ENCODE measurements around the gene BPNT1. TPM values are rescaled to one million over a fixed set of nuclear protein-coding genes. Genes with fewer than 3 reads are reported as not detected.

BPNT1 gene
- total and polyA plus RNA-seq, 2 donors (not counting 1 experiment from before 2014, with no cell fraction given): 18.3 to 24.4 TPM

DNA sequence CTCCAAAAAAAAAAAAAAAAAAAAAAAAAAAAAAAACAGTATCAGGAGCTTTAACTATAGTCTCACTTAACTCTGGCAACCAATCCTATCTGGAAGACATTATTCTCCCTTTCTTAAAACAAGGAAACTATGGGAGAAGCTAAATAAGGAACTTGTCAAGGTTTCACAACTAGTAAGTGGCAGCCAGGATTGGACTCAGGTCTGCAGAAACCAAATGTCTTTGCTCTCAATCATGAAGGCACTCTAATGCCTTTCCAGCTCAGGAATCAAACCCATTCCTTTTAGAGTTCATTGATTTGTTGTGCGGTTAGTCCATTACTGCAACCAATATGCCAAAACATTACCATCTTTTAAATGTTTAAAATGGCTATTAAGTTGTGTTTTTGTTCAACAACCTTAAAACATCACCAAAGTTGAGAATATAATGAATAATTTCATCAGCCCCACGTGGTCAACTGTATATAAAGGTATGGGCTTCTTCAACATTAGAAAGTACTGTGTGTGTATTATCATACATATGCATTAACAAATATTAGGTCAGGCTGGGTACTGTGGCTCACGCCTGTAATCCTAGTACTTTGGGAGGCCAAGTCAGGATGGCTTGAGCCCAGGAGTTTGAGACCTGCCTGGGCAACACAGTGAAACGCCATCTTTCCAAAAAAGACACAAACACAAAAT lies 44.8 kb downstream of the BPNT1 start:
- DNase-seq: peak; percentile 17
- TF ChIP-seq, protein P1, sequence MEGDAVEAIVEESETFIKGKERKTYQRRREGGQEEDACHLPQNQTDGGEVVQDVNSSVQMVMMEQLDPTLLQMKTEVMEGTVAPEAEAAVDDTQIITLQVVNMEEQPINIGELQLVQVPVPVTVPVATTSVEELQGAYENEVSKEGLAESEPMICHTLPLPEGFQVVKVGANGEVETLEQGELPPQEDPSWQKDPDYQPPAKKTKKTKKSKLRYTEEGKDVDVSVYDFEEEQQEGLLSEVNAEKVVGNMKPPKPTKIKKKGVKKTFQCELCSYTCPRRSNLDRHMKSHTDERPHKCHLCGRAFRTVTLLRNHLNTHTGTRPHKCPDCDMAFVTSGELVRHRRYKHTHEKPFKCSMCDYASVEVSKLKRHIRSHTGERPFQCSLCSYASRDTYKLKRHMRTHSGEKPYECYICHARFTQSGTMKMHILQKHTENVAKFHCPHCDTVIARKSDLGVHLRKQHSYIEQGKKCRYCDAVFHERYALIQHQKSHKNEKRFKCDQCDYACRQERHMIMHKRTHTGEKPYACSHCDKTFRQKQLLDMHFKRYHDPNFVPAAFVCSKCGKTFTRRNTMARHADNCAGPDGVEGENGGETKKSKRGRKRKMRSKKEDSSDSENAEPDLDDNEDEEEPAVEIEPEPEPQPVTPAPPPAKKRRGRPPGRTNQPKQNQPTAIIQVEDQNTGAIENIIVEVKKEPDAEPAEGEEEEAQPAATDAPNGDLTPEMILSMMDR (IDR thresholded peaks at IDR 0.05): no peak
- peak overlapping the region; percentile 90 for H3K27ac Mint-ChIP-seq
- Histone ChIP-seq H4K20me1 (ENCODE audit: control insufficient read depth, insufficient read depth, low read length, poor library complexity, severe bottlenecking) (no peaks in the 10 kb centered on the region), H3K9me3 (ENCODE audit: control extremely low read depth in 1 of 3, control insufficient read depth in 2 of 3, insufficient read depth in 1 of 3, low read length in 2 of 3) (no peaks in the 10 kb centered on the region), H3K27ac (ENCODE audit: low read length in 2 of 2) (peak overlapping the region in 1 of 2 donors; percentile 83), H3K9ac (ENCODE audit: low read length) (peak overlapping the region; percentile 92), H2AFZ (ENCODE audit: insufficient read depth, low read depth, low read length, poor library complexity, severe bottlenecking) (peak overlapping the region; percentile 95), H3K79me2 (ENCODE audit: control insufficient read depth, insufficient read depth, low read length) (peaks cover 60% of the 10 kb centered on the region), H3K4me1 (ENCODE audit: control insufficient read depth in 2 of 2, insufficient read depth in 2 of 2, low read length in 2 of 2) (peaks cover 9 to 16% of the 10 kb centered on the region in 2 donors), H3K27me3 (replicated peaks in 1 of 4; ENCODE audit: control extremely low read depth in 1 of 4, control insufficient read depth in 3 of 4, insufficient read depth in 4 of 4, low read length in 3 of 4) (no peaks in the 10 kb centered on the region), H3K36me3 (replicated peaks in 1 of 2; ENCODE audit: control extremely low read depth in 1 of 2, control insufficient read depth in 1 of 2, extremely low read depth in 1 of 2, insufficient read depth in 2 of 2, low read length in 1 of 2) (peaks cover 1 to 10% of the 10 kb centered on the region in 2 experiments), H3K4me3 (ENCODE audit: control extremely low read depth in 1 of 5, extremely low read depth in 1 of 5, insufficient read depth in 1 of 5, low read depth in 2 of 5, low read length in 4 of 5) (peak overlapping the region in 3 of 5 experiments; percentile 6 to 97 (median 94)), H3K4me2 (replicated peaks; ENCODE audit: low read depth, low read length, poor library complexity, severe bottlenecking) (peak overlapping the region; percentile 79)
- WGBS (ENCODE audit: insufficient coverage): 90% methylated on average over 1 of the region's 4 CpGs
- H3K4me3 Mint-ChIP-seq: peak overlapping the region; percentile 90
- ChIA-PET POLR2A (interaction anchor here (0.6 kb wide), 2 partner anchors 44 to 1732 kb away, joined by 3 to 4 read pairs; no protein-coding TSS in a partner anchor), CTCF (interaction anchor here (0.6 kb wide), 2 partner anchors 63 to 75 kb away, joined by 3 to 5 read pairs; no protein-coding TSS in a partner anchor)
- no peak for ATAC-seq (ENCODE audit: low read depth)
- H3K27me3 Mint-ChIP-seq: no peaks in the 10 kb centered on the region
- peaks cover 27% of the 10 kb centered on the region for H3K4me1 Mint-ChIP-seq
- no peaks in the 10 kb centered on the region for H3K9me3 Mint-ChIP-seq (ENCODE audit: insufficient read depth)
- intact Hi-C loops (cut with micrococcal nuclease): loop anchor here (5.0 kb wide), 2 partner anchors 58 to 873 kb away; partner anchors contain the start of gene LYPLAL1

DNA sequence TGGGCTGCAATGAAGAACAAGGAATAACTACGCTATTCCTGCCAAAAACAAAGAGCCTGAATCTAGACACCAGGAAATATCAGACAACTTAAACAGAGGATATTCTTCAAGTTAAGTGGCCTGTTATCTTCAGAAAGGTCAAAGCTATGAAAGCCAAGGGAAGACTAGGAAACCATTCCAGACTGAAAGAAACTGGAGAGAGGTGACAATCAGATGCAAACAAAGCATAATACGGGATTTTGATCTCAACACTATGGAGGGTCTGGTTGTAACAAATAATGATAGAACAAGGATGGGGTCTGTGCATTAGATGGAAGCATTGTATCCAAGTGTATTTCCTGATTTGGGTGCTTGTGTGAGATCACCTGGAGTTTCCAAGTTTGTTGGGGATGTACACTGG lies 45.9 kb downstream of the BPNT1 start:
- no peak overlapping the region for H3K4me3 Mint-ChIP-seq
- no peak overlapping the region for H3K4me2 ChIP-seq (replicated peaks; ENCODE audit: low read depth, low read length, poor library complexity, severe bottlenecking)
- CTCF ChIA-PET: no interaction called here

More for the DNA sequence above, 45.9 kb downstream of the BPNT1 start:
- no peak overlapping the region for H2AFZ ChIP-seq (ENCODE audit: insufficient read depth, low read depth, low read length, poor library complexity, severe bottlenecking)
- H3K4me1 ChIP-seq (ENCODE audit: control insufficient read depth in 2 of 2, insufficient read depth in 2 of 2, low read length in 2 of 2): peaks cover 9 to 16% of the 10 kb centered on the region in 2 donors
- H3K27ac ChIP-seq (ENCODE audit: low read length in 2 of 2): no peak overlapping the region
- no CpG with 5 or more reads among the region's 2 CpGs for WGBS (ENCODE audit: insufficient coverage)
- H3K27me3 ChIP-seq (replicated peaks in 1 of 4; ENCODE audit: control extremely low read depth in 1 of 4, control insufficient read depth in 3 of 4, insufficient read depth in 4 of 4, low read length in 3 of 4): no peaks in the 10 kb centered on the region
- H3K4me1 Mint-ChIP-seq: peaks cover 29% of the 10 kb centered on the region
- H3K36me3 ChIP-seq (replicated peaks in 1 of 2; ENCODE audit: control extremely low read depth in 1 of 2, control insufficient read depth in 1 of 2, extremely low read depth in 1 of 2, insufficient read depth in 2 of 2, low read length in 1 of 2): peaks cover 5 to 18% of the 10 kb centered on the region in 2 experiments
- no peaks in the 10 kb centered on the region for H3K9me3 ChIP-seq (ENCODE audit: control extremely low read depth in 1 of 3, control insufficient read depth in 2 of 3, insufficient read depth in 1 of 3, low read length in 2 of 3)
- H3K4me3 ChIP-seq (ENCODE audit: control extremely low read depth in 1 of 5, extremely low read depth in 1 of 5, insufficient read depth in 1 of 5, low read depth in 2 of 5, low read length in 4 of 5): no peak overlapping the region
- peaks cover 67% of the 10 kb centered on the region for H3K79me2 ChIP-seq (ENCODE audit: control insufficient read depth, insufficient read depth, low read length)
- no peak overlapping the region for H3K9ac ChIP-seq (ENCODE audit: low read length)
- intact Hi-C loops (cut with micrococcal nuclease): no loop called here
- no peaks in the 10 kb centered on the region for H4K20me1 ChIP-seq (ENCODE audit: control insufficient read depth, insufficient read depth, low read length, poor library complexity, severe bottlenecking)
- no peaks in the 10 kb centered on the region for H3K27me3 Mint-ChIP-seq
- H3K27ac Mint-ChIP-seq: peak overlapping the region; percentile 7
- POLR2A ChIA-PET: no interaction called here
- TF ChIP-seq, protein P1 (IDR thresholded peaks at IDR 0.05): no peak
- no peak for TF ChIP-seq EZH2 (IDR thresholded peaks at IDR 0.05; ENCODE audit: borderline replicate concordance, insufficient read depth, low read depth, low read length, poor library complexity, severe bottlenecking)
- ATAC-seq (ENCODE audit: low read depth) (no peak), DNase-seq (no peak)
- H3K9me3 Mint-ChIP-seq (ENCODE audit: insufficient read depth): no peaks in the 10 kb centered on the region
